Suppressor macrophage treated with lipopolysaccharide for 1 hour (primary cell): ENCODE data around the gene DGKI.

ENCODE experiments used
- DNase-seq, 3 donors: peaks; one replicate each; pipeline ENCODE4 v3.0.0-alpha.2; 2020 to 2022

Gene DGKI

GRCh38 chr7:137787301-137787976 lies 59.3 kb downstream of the DGKI start:
- no peak for DNase-seq

- no peak for DNase-seq
Measured at GRCh38 chr7:137778511-137778910, 68.3 kb downstream of the DGKI start.

GRCh38 chr7:137774793-137775201 lies 72.0 kb downstream of the DGKI start:
- DNase-seq = no peak

GRCh38 chr7:137772748-137773147 lies 74.0 kb downstream of the DGKI start:
- peak; percentile 86 to 94 (median 90) for DNase-seq

DNA sequence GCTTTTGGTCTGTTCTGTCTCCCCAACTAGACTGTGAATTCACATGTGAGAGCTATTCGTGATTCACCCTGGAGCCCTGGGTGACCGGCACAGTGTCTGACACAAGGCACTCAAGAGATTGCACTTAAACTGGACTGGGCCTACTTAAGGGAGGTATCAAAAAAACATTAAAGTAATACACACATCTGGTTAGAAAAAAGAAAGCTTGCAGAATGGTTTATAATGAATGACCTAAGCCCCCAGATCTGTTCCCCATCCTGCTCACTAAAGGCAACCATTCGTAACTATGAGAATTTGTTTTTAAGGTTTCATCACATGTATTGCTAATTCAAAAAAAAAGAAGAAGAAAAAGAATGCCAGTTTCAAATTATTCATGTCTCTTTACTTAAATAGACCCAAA lies 74.5 kb downstream of the DGKI start:
- DNase-seq = peak; percentile 53 to 70 (median 64)

GRCh38 chr7:137771679-137772078 lies 75.1 kb downstream of the DGKI start:
- peak; percentile 81 to 93 (median 85) for DNase-seq

DNA sequence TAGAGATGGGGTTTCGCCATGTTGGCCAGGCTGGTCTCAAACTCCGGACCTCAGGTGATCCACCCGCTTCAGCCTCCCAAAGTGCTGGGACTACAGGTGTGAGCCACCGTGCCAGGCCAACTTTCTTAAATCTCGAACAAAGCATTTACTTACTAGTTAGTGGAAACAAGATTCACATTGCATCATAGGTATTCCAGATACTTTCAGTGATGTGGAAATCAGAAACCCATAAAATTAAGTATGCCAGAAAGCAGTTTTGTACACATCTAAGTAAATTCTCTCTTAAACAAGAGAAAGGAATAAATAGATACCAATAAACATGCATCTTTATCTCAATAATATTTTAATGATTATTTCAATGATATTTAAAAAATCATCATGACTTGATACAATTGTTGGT lies 75.5 kb downstream of the DGKI start:
- no peak for DNase-seq

DNA sequence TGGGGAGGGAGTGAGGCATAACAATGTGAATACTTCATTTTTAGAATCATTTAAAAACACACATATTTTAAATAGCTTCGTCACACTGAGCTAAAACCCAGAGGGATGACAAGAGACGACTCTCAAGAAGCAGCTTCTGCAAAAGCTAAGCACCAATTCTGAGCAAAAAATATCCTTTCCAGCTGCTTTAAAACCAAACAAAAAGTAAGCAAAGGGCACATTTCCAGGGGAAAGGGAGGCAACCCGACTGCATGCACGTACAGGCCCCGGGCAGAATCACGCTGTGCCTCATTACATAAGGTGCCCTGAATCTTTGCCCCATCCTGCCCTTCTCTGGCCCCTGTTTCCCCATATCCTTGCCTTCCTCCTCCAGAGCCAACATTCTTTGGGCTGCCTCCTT lies 78.4 kb downstream of the DGKI start:
- no peak for DNase-seq

DNA sequence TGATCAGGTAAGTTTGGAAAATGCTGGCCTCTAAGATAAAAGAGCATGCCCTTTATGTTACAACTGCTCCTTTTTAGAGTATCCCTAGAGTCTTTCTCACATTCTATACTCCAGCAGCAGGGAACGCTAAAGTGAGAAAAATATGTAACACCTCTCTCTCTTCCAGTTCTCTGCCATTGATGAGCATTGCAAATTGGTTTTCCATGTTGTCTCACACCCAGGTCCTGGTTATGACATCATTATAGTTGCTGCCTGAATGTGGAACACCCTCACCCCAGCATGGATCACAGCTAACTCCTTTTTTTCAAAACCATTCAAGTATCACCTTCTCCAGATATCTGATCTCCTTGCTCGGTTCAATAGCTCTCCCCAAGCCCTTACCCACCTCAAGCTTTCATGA lies 84.4 kb downstream of the DGKI start:
- DNase-seq = no peak

GRCh38 chr7:137760111-137760510 lies 86.7 kb downstream of the DGKI start:
- no peak for DNase-seq

DNA sequence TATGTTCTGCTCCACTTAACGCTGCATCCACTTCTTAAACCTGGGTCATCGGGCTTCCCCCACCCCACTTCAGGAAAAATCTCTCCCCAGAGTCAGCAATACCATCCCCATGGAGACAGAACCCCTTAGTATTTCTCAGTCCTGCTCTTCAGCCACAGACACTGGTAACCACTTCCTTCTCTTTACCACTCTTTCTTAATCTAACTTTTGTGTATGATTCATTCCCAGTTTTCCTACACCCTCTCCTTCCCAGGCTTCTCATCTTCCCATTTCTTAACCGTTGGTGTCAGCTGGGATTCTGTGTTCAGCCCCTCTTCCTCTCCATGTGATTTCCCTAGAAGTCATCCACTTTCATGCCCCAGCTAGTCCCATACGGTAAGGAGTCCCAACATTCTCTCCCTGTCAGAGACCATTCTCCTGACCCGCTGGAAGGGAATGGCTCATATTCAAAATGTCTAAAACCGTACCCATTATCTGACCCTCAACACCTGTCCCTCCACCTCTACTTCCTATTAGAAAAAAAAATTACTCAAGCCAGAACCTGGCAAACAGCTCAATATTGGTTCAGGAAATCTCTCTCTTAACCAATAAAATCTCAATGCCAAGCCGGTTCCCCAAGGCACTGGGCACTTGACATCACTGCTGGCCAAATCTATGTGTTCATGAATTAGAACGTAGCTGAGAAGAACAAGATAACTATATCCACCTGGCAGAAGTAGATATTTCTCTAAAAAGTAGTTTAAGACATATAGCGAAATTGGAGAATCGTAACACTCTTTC lies 89.4 kb downstream of the DGKI start:
- peak; percentile 66 to 70 (median 69) for DNase-seq

DNA sequence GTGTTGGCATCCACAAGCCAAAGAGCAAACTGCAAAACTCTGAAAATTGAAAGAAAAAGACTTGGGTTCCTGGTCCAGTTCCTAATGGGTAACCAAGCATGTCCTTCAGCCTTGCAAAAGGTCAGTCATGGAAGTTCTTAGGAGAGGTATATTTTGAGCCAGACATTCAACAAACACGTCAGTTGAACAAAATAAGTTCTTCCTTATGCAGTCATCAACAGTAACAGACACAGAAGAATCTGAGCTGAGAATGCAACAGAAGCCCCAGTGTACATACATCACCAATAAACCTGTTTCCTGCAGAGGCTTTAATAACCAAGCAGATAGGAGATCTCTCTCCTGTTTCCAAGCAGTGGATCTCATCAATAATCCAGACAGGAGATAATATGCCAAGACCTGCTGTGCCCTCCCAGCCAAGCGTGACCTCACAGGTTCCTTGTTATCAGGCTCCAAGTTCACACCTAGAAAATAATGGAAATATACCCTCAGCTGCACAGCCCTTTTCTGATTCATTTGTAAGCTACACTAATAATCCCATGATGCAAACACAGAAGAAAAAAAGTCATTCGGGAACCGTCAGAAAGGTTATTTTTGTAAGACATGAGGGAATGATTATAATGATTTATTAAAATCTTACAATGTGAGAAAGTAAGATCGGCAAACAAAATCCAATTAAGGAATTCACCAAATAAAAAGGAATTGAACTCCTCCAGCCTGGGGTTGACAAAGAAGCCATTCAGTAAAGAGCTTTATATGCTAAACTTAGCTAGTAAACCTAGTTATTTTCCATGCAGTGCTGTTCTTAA lies 90.7 kb downstream of the DGKI start:
- peak; percentile 18 to 31 (median 26) for DNase-seq

- DNase-seq = peak; percentile 46 to 56 (median 51)
Measured at GRCh38 chr7:137755427-137755826, 91.3 kb downstream of the DGKI start.

DNA sequence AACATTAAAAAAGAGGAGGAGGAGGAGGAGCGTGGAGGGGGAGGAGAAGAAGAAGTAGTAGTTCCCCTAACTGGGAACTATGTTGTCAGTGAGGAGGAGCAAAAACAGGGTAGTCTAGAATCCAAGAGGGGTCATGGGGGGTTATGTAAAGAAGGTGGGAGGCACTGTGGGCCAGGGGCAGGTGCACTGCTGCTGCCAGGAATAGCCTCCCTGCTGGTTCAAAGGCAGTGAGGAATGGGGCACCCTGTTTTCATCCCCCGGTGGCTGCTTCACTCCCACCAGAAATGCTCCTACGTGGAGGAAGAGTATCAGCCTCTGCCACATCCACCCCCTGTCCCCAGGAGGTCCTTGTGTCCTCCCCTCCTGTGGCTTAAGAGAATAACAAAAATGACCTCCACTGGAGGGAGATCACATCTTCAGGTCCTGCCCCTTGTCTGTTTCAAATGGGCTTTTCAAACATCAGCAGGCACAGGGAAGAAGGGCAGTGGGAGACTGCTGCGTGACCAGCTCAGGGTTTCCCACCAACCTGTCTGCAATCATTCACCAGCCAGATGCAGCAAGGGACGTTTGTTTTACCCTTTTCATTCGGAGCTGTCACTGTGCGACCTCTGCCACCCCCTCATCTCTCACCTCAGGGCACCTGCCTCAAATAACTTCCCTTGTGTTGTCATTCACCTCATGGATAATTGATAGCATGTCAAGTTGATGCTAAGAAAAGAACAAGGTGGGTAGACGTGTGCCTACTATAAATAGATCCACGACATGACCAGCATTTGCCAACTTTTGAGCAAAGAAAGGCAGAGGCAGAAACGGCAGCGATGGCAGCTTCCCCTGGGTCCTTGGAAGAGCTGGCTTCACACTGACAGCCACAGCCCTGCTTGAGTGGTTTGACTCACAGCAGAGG lies 92.6 kb downstream of the DGKI start:
- peak; percentile 42 to 48 (median 42) for DNase-seq

DNA sequence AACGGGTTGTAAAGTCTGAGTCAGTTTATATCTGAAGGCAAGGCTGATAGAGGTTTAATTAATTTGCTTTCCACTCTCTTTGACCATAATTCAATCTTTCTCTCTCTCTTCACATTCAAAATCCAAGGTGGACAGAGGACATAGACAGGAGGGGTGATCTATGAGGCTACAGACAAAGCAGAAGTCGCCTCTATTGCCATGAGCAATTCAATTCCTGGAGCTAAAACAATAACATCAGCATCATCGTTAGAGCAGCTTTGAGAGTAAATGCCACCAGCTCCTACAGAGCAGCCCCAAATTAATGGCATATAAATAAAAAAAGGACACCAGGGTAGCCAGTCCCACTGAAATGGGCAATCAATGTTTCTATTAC lies 93.2 kb downstream of the DGKI start:
- DNase-seq = no peak

GRCh38 chr7:137753067-137753466 lies 93.7 kb downstream of the DGKI start:
- DNase-seq = no peak

DNA sequence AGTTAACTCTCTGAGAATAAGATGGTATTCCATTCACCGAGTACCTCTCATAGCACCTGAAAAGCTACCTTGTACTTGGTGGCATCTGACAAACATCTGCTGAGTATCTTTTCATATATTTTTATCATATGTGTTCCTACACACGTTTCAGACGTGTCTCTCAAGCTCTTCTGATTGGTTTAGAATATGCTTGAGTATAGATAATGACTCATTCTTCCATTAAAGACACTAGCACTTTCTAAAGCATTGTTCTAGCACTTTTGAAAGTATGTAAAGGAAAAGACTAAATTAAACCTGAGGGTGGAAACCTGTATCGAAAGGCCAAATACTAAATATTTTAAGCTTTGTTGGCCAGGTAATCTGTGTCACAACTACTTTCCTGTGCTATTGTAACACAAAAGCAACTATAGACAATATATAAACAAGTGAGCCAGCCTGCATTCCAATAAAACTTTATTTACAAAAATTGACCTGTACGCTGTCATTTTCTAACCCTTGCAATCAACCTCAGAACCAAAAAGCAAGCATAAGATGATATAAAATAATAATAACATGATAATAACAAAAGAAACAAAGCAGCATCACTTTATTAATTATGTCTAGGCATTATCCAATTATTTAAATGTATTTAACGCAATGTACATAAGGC lies 95.3 kb downstream of the DGKI start:
- DNase-seq = no peak

DNA sequence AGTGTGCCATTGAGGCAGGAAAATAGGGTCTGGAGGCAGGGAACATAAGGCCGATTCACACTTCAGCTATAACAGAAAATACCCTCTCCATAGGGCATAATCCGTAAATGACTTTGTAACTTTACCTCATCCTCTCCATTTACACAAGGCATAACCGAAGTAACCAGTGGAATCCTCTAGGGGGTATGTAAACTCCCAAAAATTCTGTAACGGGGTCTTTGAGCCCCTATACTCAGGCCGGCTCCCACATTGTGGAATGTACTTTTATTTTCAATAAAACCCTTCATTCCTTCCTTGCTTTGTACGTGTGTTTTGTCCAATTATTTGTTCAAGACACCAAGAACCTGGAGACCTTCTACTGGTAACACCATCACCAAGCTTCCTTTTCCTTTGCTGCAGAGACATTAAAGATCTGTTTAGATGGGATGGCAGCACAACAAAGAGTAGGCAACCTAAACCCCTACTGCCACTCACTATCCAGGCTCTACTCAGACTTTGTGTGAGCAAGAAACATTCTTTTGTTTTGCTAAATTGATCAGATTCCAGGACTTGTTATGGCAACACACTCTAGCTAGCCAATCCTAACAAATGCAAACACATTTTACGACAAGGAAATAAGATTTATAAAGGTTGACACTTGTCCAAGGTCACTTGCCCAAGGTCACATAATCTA lies 99.3 kb downstream of the DGKI start:
- no peak for DNase-seq

DNA sequence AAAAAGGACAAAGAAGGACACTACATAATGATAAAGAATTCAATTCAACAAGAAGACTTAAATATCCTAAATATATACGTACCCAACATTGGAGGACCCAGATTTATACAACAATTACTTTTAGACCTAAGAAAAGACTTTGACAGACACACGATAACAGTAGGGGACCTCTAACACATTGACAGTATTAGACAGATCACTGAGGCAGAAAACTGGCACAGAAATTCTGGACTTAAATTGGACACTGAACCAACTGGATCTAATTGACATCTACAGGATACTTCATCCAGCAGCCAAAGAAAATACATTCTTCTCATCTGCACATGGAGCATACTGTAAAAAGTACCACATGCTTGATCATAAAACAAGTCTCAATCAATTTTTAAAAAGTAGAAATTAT lies 103.8 kb downstream of the DGKI start:
- DNase-seq = no peak

GRCh38 chr7:137742051-137742450 lies 104.7 kb downstream of the DGKI start:
- DNase-seq = no peak

DNA sequence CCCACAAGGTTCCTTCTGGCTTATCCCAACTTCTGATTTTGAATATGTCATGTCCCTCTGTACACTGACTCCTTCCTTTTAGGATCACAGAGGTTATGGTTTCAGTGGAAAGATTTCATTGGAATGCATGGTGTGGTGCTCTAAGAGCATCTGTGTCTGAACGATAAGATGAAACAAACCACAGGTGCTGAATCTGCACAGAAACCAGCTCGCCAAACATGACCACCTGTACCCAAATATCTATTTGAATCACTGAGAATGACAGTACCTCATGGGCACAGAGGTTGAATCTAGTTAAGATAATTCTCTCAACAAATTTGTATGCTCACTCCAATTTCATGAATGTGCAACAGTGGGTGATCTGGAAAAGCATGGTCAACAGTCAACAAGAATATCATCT lies 105.3 kb downstream of the DGKI start:
- DNase-seq = no peak
